ENCODE data around the gene SOX1.
A peak's percentile ranks its signal among the peaks of the same experiment; 100 is the strongest.

SOX1 gene

GRCh38 chr13:112067871-112068539 is 1.1 kb downstream of the SOX1 start:
- peak; percentile 38 for DNase-seq (ENCODE audit: low spot score)
- no peak for TF ChIP-seq CTCF (IDR thresholded peaks at IDR 0.05; ENCODE audit: extremely low read depth, missing control alignments)

GRCh38 chr13:112068540-112069060 is 1.7 kb downstream of the SOX1 start:
- TF ChIP-seq CTCF (IDR thresholded peaks at IDR 0.05; ENCODE audit: extremely low read depth, missing control alignments): no peak
- DNase-seq (ENCODE audit: low spot score): no peak

GRCh38 chr13:112069061-112069844 is 2.3 kb downstream of the SOX1 start:
- no peak for DNase-seq (ENCODE audit: low spot score)
- TF ChIP-seq CTCF (IDR thresholded peaks at IDR 0.05; ENCODE audit: extremely low read depth, missing control alignments): no peak

GRCh38 chr13:112069845-112070251 is 2.9 kb downstream of the SOX1 start:
- no peak for TF ChIP-seq CTCF (IDR thresholded peaks at IDR 0.05; ENCODE audit: extremely low read depth, missing control alignments)
- no peak for DNase-seq (ENCODE audit: low spot score)

- no peak for DNase-seq (ENCODE audit: low spot score)
- no peak for TF ChIP-seq CTCF (IDR thresholded peaks at IDR 0.05; ENCODE audit: extremely low read depth, missing control alignments)
Measured at GRCh38 chr13:112071102-112071722, 4.3 kb downstream of the SOX1 start.

GRCh38 chr13:112071723-112072533 is 5.0 kb downstream of the SOX1 start:
- no peak for DNase-seq (ENCODE audit: low spot score)

More at GRCh38 chr13:112071723-112072533, 5.0 kb downstream of the SOX1 start:
- no peak for TF ChIP-seq CTCF (IDR thresholded peaks at IDR 0.05; ENCODE audit: extremely low read depth, missing control alignments)

Measured in GM20000 (cell line).